Measurements from ENCODE around the gene MAP2K7. TPM values are rescaled to one million over a fixed set of nuclear protein-coding genes. Genes with fewer than 3 reads are reported as not detected.
"Not testable (repeated sequence)": the region's sequence is repeated elsewhere in the genome, so short reads cannot be mapped to it uniquely, and the experiment has no call there.

MAP2K7 gene
- polyA plus RNA-seq, 1 donor, result 26.9 TPM

- DNase-seq, result not testable (repeated sequence)
Measured at GRCh38 chr19:7930030-7930429, 26.4 kb downstream of the MAP2K7 start.

DNA sequence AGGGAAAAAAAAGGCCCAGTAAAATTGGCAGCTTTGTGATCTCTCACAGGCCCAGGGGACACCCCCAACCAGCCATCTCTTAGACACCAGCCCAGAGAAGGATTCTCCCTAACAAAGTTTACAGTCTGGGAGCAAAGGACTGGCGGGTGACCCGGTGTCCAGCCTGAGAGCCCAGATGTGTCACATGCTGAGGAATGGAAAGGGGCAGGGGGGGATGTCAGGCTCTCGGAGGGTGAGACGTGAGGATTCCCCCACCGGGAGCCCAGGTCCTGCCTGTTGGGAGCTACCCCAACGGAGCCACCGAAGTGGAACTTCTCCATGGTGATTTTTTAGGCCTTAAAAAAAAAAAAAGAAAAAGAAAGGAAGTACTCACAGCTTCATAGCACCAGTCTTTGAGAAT is 27.1 kb downstream of the MAP2K7 start:
- DNase-seq, result no peak

DNA sequence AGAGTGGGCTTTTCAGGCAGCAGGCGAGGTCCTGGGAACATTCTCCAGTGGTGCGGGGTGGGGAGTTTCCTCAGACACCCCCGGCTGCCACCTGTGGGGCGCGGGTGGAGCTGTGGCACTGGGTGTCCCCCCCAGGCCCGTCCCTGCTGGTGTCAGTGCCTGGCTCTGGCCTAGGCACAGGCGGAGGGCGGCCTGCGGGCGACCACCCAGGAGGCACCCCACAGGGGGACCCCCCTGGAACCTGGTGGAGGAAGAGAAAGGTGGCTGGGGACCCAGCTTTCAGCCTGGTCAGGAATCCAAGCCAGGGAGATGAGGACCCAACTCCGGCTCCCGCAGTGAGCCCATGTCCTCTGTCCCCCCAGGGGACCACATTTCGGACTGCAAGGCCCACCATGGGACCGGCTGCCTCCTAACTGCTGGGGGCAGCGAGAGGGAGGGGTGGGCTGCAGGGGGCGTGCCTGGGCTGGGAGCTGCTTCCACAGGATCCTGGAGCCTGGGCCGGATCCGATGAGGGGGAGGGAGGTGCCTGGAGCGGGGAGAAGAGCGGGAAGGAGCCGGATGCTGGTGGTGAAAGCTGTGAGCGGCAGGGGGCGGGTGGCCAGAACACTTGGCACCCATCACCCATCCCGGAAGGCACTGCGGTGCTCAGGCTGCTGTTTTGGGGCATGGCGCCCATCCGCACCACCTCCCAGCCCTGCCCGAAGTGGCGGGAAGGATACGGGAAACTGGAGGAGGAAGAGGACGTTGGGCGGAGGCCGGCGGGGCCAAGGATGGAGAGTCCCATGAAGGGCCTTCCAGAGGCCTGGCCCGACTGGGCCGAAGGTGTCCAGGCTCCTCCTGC is 27.8 kb downstream of the MAP2K7 start:
- no peak for DNase-seq

DNA sequence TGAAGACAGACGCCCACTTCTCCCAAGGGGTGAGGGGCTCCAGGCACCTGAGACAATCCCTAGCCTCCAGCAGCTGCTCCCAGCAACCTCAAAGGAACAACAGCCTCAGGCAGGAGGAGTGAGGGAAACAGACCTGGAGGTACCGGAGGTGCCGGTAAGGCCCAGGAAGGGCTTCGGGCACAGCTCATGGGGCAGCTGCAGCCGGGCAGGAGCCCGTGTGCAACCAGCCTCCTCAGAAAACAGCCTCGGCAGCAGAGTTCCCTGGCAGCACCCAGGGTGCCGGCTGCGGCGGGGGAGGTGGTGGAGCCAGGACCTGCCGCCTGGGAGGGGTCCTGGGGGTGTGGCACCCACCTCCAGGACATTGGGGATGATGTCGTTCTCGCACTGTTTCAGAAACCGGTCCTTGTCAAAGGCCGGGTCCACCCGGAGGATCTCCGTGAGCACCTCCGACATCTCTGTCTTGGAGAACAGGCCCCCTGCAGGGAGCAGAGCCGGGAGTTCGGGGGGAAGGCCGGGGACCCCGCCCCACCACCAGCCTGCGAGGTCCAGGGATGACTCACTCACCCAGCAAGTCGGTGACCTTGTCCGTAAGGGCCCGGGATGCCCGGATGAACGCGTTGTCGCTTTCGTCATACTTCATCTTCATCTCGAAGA is 28.7 kb downstream of the MAP2K7 start:
- DNase-seq, result no peak

DNA sequence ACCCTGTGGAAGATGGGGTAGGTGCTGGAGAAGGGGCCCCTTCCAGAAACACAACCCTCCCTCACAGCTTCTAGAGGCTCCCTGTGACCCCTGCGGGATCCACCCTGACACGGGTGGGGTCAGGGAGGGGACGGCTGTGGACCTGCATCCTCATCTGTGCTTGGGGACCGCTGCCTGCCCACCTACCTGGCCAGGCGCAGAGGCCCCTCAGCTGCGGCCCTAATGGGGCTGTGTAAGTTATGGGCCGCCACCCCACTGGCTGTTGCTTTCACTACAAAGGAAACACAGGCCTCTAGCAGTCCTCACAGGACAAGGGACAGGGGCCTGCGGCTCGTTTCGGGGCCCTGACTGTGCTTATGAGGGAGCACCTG is 29.2 kb downstream of the MAP2K7 start:
- no peak for DNase-seq

- no peak for DNase-seq
Measured at GRCh38 chr19:7933411-7933810, 29.7 kb downstream of the MAP2K7 start.

DNA sequence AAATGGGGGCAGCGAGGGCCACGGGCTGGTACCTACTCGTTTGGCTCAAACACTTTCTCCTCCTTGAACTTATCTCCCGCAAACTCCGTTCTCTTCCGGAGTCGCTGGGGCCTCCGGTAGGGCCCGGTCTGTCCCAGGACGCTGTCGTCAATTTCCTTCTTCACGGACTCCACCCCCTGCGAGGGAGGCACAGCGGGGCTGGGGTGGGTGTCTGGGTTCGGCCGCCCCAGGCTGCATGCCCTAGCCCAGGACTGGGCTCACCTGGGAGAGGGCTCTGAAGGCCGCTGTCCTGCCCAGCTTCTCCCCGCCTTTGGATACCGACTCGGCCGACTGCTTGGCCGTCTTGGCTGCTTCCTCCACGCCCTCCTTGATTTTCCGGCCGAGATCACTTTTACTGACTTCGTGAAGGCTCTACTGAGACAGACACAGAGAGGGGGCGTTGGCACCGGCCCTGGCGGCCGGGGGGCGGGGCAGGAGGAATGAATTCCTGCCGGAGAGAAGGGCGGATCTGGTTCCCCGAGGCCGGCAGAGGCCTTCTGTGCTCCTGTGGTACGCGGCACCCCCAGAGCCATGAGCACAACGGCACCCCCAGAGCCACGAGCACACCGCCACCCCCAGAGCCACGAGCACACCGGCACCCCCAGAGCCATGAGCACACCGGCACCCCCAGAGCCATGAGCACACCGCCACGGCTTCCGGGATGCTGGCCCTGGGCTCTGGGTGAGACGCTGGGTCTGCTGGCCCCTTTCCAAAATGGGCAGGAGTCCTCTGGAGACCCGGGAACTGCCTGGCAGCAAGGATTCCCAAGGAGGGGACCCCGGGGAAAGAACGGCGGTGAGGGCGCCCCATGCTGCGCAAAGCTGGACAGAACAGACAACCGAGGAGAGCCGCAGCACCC is 30.4 kb downstream of the MAP2K7 start:
- DNase-seq, result no peak

DNA sequence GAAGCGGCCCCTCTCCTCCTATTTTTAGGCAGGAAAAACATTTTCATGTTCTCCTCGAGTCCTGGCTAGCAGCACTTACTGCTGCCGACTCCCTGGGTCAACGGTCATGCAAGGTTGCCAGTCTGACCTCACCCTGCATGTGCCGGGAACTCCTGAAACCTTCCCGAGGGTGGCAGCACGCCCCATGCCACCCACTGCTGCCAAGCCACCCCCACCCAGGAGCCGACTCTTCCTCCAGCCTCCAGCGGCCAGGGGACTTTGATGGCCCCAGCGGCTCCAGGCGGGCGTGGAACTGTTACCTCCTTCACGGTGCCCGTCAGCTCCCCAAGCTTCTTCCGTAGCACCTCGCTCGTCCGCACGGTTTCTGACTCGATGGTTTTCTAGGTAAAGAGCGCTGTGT is 31.1 kb downstream of the MAP2K7 start:
- no peak for DNase-seq

- no peak for DNase-seq
Measured at GRCh38 chr19:7940841-7941240, 37.2 kb downstream of the MAP2K7 start.

DNA sequence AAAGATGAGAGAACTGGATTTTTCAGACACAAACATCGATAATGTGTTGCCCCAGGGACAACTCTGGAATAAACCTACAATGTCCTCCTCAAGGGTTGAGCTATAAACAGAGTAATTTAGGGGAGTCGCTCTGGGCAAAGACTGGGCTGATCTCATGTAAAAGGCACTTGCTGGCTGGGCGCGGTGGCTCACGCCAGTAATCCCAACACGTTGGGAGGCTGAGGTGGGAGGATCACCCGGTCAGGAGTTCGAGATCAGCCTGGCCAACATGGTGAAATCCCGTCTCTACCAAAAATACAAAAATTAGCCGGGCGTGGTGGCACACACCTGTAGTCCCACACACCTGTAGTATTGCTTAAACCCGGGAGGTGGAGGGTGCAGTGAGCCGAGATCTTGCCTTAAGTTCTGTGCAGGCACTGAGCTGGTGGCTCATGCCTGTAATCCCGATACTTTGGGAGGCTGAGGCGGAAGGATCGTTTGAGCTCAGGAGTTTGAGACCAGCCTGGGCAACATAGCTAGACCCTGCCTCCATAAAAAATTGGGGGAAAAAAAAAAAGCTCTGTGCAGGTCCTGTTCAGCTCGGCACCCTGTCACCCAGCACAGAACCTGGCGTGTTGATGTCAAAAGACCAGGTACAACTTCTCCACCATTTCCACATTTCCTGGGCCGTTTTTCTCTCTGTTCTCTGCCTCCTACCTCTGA is 38.4 kb downstream of the MAP2K7 start:
- no peak for DNase-seq

- DNase-seq, result no peak
Measured at GRCh38 chr19:7942981-7943443, 39.3 kb downstream of the MAP2K7 start.

DNA sequence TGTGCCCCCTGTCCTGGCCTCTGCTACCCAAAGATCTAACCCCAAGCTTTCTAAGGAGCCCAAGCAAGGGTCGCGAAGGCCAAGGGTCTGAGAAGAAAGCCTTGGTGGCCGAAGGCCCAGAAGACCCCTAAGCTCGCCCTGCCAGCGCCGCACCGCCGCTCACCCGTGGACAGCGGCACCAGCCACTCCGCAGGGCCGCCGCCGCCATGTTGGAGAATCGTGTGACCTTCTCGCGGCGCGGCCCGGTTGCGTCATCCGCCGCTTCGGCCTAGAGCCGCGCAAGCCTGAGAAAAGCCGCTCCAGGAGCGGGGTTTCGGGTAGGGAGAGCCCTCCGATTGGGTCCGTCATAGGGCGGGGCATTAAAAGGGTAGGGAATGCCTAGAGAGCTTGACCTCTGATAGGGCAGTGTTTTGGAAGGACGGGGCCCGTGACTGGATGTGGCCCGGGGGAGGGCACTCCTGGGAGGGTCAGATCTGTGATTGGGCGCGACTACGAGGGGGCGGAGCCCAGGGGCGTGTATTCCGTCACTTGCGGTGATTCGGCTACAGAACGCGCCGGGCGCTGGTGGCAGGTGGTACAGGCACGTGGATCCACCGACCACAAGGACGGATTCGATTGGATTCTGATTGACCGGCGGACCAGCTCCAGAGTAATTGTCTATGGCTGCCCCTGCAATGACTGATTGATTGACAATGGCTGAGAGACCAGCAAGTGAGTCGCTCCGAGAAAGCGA is 39.9 kb downstream of the MAP2K7 start, which contains the start of gene TIMM44:
Gene TIMM44, minus strand, starts transcription at position 223 of the 733 bp plus-strand sequence. Its CDS starts 15 bp downstream, at position 208.
- peak; percentile 99 for DNase-seq

DNA sequence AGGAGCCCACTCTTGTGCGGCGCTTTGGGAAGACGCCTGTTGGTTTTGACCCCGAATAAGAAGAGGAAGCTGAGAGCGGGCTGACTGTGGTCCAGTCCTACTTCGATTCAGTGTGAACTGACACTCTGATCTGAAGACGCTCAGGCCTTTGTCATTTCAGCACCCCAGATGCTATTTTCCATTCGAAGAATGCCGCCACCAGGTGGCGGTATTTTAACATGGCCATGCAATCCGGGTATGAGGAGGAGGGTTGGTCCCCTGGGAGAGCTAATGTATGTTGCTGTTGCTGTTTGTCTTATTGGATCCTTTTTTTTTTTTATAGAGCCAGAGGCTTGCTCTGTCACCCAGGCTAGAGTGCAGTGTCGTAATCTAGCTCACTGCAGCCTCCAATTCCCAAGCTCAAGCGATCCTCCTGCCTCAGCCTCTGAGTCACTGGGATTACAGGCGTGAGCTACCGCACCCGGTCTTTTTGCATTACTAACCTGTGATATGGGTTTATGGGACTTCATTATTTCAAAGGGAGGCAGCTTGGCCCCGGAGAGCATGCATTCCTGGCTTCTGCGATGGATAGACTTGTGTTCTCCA is 40.6 kb downstream of the MAP2K7 start:
- peak; percentile 94 for DNase-seq

DNA sequence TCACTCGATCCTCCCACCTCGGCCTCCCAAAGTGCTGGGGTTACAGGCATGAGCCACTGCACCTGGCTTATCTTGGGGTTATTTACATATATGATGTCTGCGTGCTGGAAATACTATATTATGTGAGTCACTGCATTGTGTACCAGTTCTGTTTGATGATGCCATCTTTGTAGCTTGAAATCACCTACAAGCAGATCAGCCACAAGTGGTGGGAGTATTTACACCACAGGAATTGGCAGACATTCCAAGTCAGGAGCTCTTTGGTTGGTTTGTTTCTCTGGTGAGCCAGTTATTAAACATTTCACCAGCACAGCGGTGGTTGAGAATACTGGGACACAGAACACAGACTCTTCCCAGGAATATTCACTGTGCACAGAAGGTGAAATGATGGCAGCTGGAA is 44.3 kb downstream of the MAP2K7 start:
- no peak for DNase-seq

DNA sequence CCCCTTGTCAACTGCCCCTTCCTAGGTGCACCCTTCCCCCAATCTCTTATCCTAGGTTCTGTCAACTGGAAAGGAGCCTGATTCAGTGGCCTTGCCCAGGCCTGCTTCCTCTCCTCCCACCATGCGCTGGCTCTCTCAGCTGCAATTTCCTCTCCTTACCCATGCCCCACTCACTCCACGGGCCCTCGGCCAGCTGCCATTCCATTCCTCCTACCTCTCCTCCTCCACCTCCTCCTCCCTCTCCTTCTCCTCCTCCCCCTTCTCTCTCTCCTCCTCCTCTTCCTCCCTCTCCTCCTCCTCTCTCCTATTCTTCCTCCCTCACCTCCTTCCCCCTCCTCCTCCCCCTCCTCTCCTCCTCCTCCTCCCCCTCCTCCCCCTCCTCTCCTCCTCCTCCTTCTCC is 49.4 kb downstream of the MAP2K7 start:
- no peak for DNase-seq

- DNase-seq, result no peak
Measured at GRCh38 chr19:7953576-7953975, 49.9 kb downstream of the MAP2K7 start.

GRCh38 chr19:7955696-7956095 is 52.0 kb downstream of the MAP2K7 start:
- DNase-seq, result no peak

DNA sequence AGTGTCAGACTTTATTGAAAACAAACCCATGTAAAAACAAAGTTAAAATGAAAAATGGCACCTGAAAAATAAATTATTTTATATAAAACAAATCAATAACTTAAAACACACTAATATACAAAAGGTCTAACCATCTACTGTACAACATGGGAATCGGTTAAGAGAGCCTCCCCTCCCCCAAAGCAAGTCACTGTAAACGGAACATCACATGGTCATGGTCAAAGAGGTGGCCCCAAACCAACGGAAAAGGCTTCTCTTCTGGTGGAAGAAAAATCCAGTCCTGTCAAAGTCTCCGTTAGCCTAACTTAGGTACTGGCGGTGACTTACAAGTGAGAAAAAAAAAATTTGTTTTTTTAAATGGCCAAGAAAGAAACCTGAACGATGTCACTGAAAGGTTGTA is 55.5 kb downstream of the MAP2K7 start:
- no peak for DNase-seq

DNA sequence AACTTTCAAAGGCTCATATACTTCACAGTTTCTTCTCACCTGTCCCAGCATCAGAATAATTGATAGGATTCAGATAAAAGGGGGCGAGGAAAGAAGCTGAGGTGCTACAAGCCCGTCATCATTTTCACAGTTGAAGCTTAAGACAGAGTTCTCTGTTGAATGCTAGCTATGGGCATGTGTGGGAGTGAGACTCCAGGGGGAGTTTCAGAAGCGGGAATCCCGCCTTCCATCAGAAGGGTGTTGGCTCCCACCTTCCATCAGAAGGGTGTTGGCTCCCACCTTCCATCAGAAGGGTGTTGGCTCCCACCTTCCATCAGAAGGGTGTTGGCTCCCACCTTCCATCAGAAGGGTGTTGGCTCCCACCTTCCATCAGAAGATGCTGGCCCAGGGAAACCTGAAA is 57.4 kb downstream of the MAP2K7 start:
- DNase-seq, result not testable (repeated sequence)

- no peak for DNase-seq
Measured at GRCh38 chr19:7961920-7962626, 58.4 kb downstream of the MAP2K7 start.
